HFFc6 (cell line): ENCODE measurements around the gene TXN. TPM values are rescaled to one million over a fixed set of nuclear protein-coding genes. Genes with fewer than 3 reads are reported as not detected.
"Not testable (repeated sequence)": the region's sequence is repeated elsewhere in the genome, so short reads cannot be mapped to it uniquely, and the experiment has no call there.

ENCODE experiments used
- DNase-seq: peaks from one replicate; pipeline ENCODE4 v3.0.0-alpha.2; 2018
- H3K27ac Mint-ChIP-seq: 2 replicates; pipeline ENCODE4 v1.8.0; 2020; ENCODE audit warnings: mild to moderate bottlenecking, mixed read lengths
- H3K27me3 Mint-ChIP-seq: 2 replicates; pipeline ENCODE4 v1.8.0; 2021; ENCODE audit warnings: mild to moderate bottlenecking, moderate library complexity, mixed read lengths; ENCODE audit not compliant: insufficient read depth
- H3K36me3 Mint-ChIP-seq: 2 replicates; pipeline ENCODE4 v1.8.0; 2021; ENCODE audit warnings: low read depth, mixed read lengths
- H3K4me1 Mint-ChIP-seq: 2 replicates; pipeline ENCODE4 v1.8.0; 2020; ENCODE audit warnings: low read depth, mixed read lengths
- H3K4me3 Mint-ChIP-seq: 2 replicates; pipeline ENCODE4 v1.8.0; 2020; ENCODE audit warnings: mild to moderate bottlenecking, moderate library complexity, mixed read lengths
- H3K9me3 Mint-ChIP-seq: 2 replicates; pipeline ENCODE4 v1.8.0; 2020; ENCODE audit warnings: mild to moderate bottlenecking, mixed read lengths
- total RNA-seq, 6 experiments: library from RNA; stranded (reverse); fragmentation: NEBNext Ultra II Directional; extraction: Animal tissue kit (Norgen Biotek cat#: 25700); gene quantifications; 2 replicates in 1 of 6; 3 replicates in 5 of 6; pipeline ENCODE4 v1.2.3, GENCODE V29; 2021
- TF ChIP-seq, protein P1 (sequence below): fragments of 200-600 bp; sonication (generic); IDR thresholded peaks from 2 replicates; pipeline ENCODE4 v1.5.0; 2021; ENCODE audit warnings: antibody characterized with exemption, mild to moderate bottlenecking

Gene TXN
- total RNA-seq, 6 experiments from 2014 or later = 365 to 493 (median 450) TPM

DNA sequence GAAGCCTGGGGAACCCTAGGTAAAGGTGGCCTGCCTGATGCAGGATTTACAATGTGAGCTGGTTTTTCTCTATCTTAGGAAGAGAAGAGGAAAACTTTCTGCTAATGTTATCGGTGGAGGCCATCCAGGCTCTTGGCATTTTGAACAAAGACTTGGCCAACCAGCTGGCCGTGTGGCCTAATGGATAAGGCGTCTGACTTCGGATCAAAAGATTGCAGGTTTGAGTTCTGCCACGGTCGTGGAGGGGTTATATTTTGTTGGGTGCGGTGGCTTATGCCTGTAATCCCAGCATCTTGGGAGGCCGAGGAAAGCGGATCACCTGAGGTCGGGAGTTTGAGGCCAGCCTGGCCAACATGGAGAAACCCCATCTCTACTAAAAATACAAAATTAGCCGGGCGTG, 58.0 kb downstream of the TXN start:
- H3K27me3 Mint-ChIP-seq = peaks cover 7% of the 10 kb centered on the region
- H3K27ac Mint-ChIP-seq = no peak overlapping the region
- no peaks in the 10 kb centered on the region for H3K9me3 Mint-ChIP-seq
- H3K4me1 Mint-ChIP-seq = peaks cover 9% of the 10 kb centered on the region
- no peak for DNase-seq
- H3K4me3 Mint-ChIP-seq = no peak overlapping the region
- TF ChIP-seq, protein P1, sequence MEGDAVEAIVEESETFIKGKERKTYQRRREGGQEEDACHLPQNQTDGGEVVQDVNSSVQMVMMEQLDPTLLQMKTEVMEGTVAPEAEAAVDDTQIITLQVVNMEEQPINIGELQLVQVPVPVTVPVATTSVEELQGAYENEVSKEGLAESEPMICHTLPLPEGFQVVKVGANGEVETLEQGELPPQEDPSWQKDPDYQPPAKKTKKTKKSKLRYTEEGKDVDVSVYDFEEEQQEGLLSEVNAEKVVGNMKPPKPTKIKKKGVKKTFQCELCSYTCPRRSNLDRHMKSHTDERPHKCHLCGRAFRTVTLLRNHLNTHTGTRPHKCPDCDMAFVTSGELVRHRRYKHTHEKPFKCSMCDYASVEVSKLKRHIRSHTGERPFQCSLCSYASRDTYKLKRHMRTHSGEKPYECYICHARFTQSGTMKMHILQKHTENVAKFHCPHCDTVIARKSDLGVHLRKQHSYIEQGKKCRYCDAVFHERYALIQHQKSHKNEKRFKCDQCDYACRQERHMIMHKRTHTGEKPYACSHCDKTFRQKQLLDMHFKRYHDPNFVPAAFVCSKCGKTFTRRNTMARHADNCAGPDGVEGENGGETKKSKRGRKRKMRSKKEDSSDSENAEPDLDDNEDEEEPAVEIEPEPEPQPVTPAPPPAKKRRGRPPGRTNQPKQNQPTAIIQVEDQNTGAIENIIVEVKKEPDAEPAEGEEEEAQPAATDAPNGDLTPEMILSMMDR = no peak
- no peaks in the 10 kb centered on the region for H3K36me3 Mint-ChIP-seq

DNA sequence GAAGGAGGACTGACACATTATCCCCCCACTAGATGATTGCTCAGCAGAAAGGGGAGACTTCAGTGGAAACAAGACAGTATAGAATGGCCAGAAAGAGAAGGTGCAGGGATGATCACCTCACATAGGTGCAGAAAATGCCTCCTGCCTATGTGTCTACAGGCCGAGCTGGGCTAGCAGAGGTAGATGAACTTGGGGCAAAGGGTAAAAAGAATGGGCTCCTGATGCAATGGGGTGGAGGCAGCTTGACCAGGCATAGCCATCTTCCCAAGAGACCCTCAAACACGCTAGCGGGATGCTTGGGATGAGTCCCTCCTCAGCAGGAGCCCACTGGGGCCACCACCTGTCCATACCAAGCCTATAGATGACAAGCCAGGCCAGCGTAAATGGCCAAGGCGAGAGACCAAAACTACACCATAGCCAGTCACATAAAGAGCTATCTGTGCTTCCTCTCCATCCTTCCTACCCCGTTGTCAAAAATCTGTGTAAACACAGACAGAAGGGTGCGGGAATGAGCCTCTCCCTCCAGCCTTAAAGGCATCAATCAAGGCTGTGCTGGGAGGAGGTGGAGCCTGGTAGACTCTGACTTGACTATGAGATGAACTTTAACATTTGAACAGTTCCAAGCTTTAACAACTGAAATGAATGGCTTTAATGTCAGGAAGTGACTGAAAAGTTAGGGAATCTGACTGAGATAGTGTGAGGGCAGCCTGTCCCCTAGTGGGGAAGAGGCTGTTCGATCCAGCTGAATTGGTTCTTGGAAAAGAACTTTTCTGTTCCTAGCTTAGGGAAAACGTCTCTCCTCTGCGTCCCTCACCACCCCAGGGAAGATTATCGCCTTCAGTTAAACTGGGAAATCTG, 58.7 kb downstream of the TXN start:
- H3K4me3 Mint-ChIP-seq = no peak overlapping the region
- H3K27ac Mint-ChIP-seq = no peak overlapping the region
- no peaks in the 10 kb centered on the region for H3K9me3 Mint-ChIP-seq
- no peaks in the 10 kb centered on the region for H3K36me3 Mint-ChIP-seq
- DNase-seq = no peak
- TF ChIP-seq, protein P1 = peak; percentile 64
- peaks cover 7% of the 10 kb centered on the region for H3K27me3 Mint-ChIP-seq
- peaks cover 17% of the 10 kb centered on the region for H3K4me1 Mint-ChIP-seq

DNA sequence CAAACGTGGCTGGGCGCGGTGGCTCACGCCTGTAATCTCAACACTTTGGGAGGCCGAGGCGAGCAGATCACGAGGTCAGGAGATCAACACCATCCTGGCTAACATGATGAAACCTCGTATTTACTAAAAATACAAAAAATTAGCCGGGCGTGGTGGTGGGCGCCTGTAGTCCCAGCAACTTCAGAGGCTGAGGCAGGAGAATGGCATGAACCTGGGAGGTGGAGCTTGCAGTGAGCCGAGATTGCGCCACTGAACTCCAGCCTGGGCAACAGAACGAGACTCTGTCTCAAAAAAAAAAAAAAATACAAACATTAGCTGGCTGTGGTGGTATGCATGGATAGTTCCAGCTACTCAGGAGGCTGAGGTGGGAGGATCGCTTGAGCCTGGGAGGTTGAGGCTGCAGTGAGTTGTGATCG, 60.2 kb downstream of the TXN start:
- peaks cover 20% of the 10 kb centered on the region for H3K4me1 Mint-ChIP-seq
- H3K36me3 Mint-ChIP-seq, H3K27ac Mint-ChIP-seq, H3K27me3 Mint-ChIP-seq, DNase-seq, H3K4me3 Mint-ChIP-seq, H3K9me3 Mint-ChIP-seq: not testable (repeated sequence)

Other genes with a start within 250 kb of the TXN start
- gene C9orf152, start 48.3 kb downstream of the TXN start, total RNA-seq = not detected
- gene TXNDC8, start 81.4 kb upstream of the TXN start, total RNA-seq = not detected